ENCODE data around the gene NXF3. TPM values are rescaled to one million over a fixed set of nuclear protein-coding genes. Genes with fewer than 3 reads are reported as not detected.

The NXF3 gene
- total and polyA plus RNA-seq, 2 experiments from 2014 or later: 1.9 TPM; not detected in 1

DNA sequence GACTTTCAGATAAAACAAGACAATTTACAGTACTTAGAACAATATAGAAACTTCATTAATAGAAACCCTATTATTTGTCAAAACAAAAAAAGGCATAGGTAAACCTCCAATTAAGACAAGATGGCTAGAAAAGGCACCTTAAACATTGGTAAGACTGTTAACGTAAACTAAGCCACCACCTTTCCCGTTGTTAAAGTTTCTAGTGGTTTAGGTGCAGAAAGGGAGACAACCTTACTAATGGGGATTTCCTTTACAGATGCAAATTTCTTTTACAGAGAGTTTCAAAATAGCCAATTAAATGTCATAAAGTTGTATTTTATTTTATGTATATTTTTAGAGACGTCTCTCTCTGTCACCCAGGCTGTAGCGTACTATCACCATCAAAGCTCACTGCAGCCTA, 7.5 kb upstream of the NXF3 start:
- H4K20me1 ChIP-seq (ENCODE audit: insufficient read depth, poor library complexity, severe bottlenecking): no peaks in the 10 kb centered on the region
- no peaks in the 10 kb centered on the region for H3K9me2 ChIP-seq (replicated peaks; ENCODE audit: insufficient read depth)
- H3K4me1 ChIP-seq (ENCODE audit: insufficient read depth): no peaks in the 10 kb centered on the region
- H3K4me3 ChIP-seq: no peak overlapping the region
- H3K27me3 ChIP-seq: no peaks in the 10 kb centered on the region
- H3K4me2 ChIP-seq: no peak overlapping the region
- no peaks in the 10 kb centered on the region for H3K79me2 ChIP-seq
- 76% methylated on average over 4 of the region's 4 CpGs for WGBS (ENCODE audit: low lambda C conversion rate, missing lambda C conversion rate)
- H2AFZ ChIP-seq: no peak overlapping the region
- H3K27ac ChIP-seq: no peak overlapping the region
- TF ChIP-seq EZH2 (IDR thresholded peaks at IDR 0.05; ENCODE audit: borderline replicate concordance) (no peak), EZH2phosphoT487 (IDR thresholded peaks at IDR 0.05; ENCODE audit: low read depth, severe bottlenecking, unreplicated experiment) (no peak)
- TF ChIP-seq, protein P1, sequence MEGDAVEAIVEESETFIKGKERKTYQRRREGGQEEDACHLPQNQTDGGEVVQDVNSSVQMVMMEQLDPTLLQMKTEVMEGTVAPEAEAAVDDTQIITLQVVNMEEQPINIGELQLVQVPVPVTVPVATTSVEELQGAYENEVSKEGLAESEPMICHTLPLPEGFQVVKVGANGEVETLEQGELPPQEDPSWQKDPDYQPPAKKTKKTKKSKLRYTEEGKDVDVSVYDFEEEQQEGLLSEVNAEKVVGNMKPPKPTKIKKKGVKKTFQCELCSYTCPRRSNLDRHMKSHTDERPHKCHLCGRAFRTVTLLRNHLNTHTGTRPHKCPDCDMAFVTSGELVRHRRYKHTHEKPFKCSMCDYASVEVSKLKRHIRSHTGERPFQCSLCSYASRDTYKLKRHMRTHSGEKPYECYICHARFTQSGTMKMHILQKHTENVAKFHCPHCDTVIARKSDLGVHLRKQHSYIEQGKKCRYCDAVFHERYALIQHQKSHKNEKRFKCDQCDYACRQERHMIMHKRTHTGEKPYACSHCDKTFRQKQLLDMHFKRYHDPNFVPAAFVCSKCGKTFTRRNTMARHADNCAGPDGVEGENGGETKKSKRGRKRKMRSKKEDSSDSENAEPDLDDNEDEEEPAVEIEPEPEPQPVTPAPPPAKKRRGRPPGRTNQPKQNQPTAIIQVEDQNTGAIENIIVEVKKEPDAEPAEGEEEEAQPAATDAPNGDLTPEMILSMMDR (IDR thresholded peaks at IDR 0.05; ENCODE audit: poor library complexity): no peak
- H3K36me3 ChIP-seq (replicated peaks; ENCODE audit: insufficient read depth, low read depth): no peaks in the 10 kb centered on the region
- no peaks in the 10 kb centered on the region for H3K9me3 ChIP-seq (ENCODE audit: low read depth)
- no peak for DNase-seq (ENCODE audit: low spot score)

DNA sequence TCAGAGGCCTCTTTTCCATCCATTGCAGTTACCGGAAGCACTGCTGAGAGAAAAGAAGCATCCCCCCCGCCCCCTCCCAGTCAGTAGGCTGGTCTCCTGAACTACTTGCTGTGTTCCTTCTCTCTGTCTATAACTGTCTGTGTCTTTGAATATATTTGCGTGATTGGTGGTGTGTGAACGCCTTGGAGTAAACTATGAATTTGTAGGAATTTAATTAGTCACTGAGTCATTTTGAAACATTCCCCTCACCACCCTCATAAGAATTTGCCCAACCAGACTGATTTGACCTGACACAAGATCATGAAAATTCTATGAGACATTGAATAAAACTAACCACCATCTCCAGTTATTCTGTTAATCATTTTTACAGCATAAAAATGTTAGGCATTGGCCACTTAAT, 6.7 kb upstream of the NXF3 start:
- Histone ChIP-seq H3K4me1 (ENCODE audit: insufficient read depth) (no peaks in the 10 kb centered on the region), H3K4me2 (no peak overlapping the region), H3K79me2 (no peaks in the 10 kb centered on the region), H3K36me3 (replicated peaks; ENCODE audit: insufficient read depth, low read depth) (no peaks in the 10 kb centered on the region), H3K27ac (no peak overlapping the region), H3K4me3 (no peak overlapping the region), H4K20me1 (ENCODE audit: insufficient read depth, poor library complexity, severe bottlenecking) (no peaks in the 10 kb centered on the region), H2AFZ (no peak overlapping the region), H3K27me3 (no peaks in the 10 kb centered on the region), H3K9me2 (replicated peaks; ENCODE audit: insufficient read depth) (no peaks in the 10 kb centered on the region), H3K9me3 (ENCODE audit: low read depth) (no peaks in the 10 kb centered on the region)
- 84% methylated on average over 4 of the region's 4 CpGs for WGBS (ENCODE audit: low lambda C conversion rate, missing lambda C conversion rate)
- no peak for DNase-seq (ENCODE audit: low spot score)
- TF ChIP-seq, protein P1 (IDR thresholded peaks at IDR 0.05; ENCODE audit: poor library complexity): no peak
- TF ChIP-seq EZH2 (IDR thresholded peaks at IDR 0.05; ENCODE audit: borderline replicate concordance): no peak
- no peak for TF ChIP-seq EZH2phosphoT487 (IDR thresholded peaks at IDR 0.05; ENCODE audit: low read depth, severe bottlenecking, unreplicated experiment)

DNA sequence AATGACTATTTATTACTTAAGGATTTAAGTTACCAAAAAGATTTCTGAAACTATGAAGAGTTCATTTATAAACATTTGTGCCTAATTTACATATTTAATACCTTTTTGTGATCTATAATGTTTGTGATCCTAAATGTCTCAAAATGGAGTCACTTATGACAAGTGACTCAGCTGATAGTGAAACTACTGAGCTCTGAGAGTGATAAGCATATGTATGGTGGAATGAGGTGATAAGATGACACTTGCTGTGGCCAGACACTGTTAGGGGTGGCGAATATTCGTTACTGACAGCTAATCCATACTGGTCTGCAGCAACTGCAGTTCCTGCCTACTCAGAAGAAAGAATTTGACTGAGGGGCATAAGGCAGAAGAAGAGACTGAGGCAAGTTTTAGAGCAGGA, 5.5 kb upstream of the NXF3 start:
- H3K4me3 ChIP-seq: no peak overlapping the region
- H3K27me3 ChIP-seq: no peaks in the 10 kb centered on the region
- WGBS (ENCODE audit: low lambda C conversion rate, missing lambda C conversion rate): 38% methylated on average over 2 of the region's 2 CpGs
- TF ChIP-seq, protein P1 (IDR thresholded peaks at IDR 0.05; ENCODE audit: poor library complexity): no peak
- TF ChIP-seq EZH2 (IDR thresholded peaks at IDR 0.05; ENCODE audit: borderline replicate concordance) (no peak), EZH2phosphoT487 (IDR thresholded peaks at IDR 0.05; ENCODE audit: low read depth, severe bottlenecking, unreplicated experiment) (no peak)
- H3K4me2 ChIP-seq: no peak overlapping the region
- H4K20me1 ChIP-seq (ENCODE audit: insufficient read depth, poor library complexity, severe bottlenecking): no peaks in the 10 kb centered on the region
- no peak overlapping the region for H3K27ac ChIP-seq
- no peaks in the 10 kb centered on the region for H3K9me3 ChIP-seq (ENCODE audit: low read depth)
- no peaks in the 10 kb centered on the region for H3K4me1 ChIP-seq (ENCODE audit: insufficient read depth)
- no peak overlapping the region for H2AFZ ChIP-seq
- H3K9me2 ChIP-seq (replicated peaks; ENCODE audit: insufficient read depth): no peaks in the 10 kb centered on the region
- no peaks in the 10 kb centered on the region for H3K36me3 ChIP-seq (replicated peaks; ENCODE audit: insufficient read depth, low read depth)
- H3K79me2 ChIP-seq: no peaks in the 10 kb centered on the region
- no peak for DNase-seq (ENCODE audit: low spot score)

DNA sequence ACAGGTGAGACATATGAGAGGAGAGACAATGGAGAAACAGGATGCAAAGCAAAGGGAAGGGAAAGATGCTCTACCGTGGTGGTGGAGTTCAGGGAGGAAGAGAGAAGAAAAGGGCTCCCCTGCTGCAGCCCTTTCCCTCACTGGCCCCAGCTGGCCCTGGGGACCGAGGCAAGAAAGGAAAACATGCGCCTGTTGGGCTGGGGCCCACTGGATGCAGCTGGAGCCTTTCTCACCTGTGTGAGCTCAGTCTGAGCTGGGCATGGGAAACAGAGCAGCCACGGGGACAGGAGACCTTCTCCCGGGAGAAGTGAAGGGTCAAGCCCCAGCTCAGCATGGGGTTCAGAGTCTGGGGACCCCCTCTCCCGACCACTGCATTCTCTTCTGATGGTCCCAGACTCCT, 11.9 kb downstream of the NXF3 start:
- Histone ChIP-seq H3K9me3 (ENCODE audit: low read depth) (no peaks in the 10 kb centered on the region), H3K79me2 (no peaks in the 10 kb centered on the region), H3K4me2 (no peak overlapping the region), H3K4me1 (ENCODE audit: insufficient read depth) (no peaks in the 10 kb centered on the region), H3K4me3 (no peak overlapping the region), H3K27me3 (no peaks in the 10 kb centered on the region), H4K20me1 (ENCODE audit: insufficient read depth, poor library complexity, severe bottlenecking) (no peaks in the 10 kb centered on the region), H3K27ac (no peak overlapping the region), H3K36me3 (replicated peaks; ENCODE audit: insufficient read depth, low read depth) (no peaks in the 10 kb centered on the region), H3K9me2 (replicated peaks; ENCODE audit: insufficient read depth) (no peaks in the 10 kb centered on the region), H2AFZ (no peak overlapping the region)
- 74% methylated on average over 4 of the region's 6 CpGs for WGBS (ENCODE audit: low lambda C conversion rate, missing lambda C conversion rate)
- no peak for TF ChIP-seq EZH2 (IDR thresholded peaks at IDR 0.05; ENCODE audit: borderline replicate concordance)
- no peak for TF ChIP-seq EZH2phosphoT487 (IDR thresholded peaks at IDR 0.05; ENCODE audit: low read depth, severe bottlenecking, unreplicated experiment)
- TF ChIP-seq, protein P1 (IDR thresholded peaks at IDR 0.05; ENCODE audit: poor library complexity): no peak
- DNase-seq (ENCODE audit: low spot score): no peak
